CD4-positive, alpha-beta T cell treated with Interleukin-17A for 4 hours (primary cell): ENCODE data around the gene C1QC.

Source experiments
- DNase-seq: peaks from one replicate; pipeline ENCODE4 v3.0.0-alpha.2; 2020; ENCODE audit warnings: mixed read lengths

C1QC gene

DNA sequence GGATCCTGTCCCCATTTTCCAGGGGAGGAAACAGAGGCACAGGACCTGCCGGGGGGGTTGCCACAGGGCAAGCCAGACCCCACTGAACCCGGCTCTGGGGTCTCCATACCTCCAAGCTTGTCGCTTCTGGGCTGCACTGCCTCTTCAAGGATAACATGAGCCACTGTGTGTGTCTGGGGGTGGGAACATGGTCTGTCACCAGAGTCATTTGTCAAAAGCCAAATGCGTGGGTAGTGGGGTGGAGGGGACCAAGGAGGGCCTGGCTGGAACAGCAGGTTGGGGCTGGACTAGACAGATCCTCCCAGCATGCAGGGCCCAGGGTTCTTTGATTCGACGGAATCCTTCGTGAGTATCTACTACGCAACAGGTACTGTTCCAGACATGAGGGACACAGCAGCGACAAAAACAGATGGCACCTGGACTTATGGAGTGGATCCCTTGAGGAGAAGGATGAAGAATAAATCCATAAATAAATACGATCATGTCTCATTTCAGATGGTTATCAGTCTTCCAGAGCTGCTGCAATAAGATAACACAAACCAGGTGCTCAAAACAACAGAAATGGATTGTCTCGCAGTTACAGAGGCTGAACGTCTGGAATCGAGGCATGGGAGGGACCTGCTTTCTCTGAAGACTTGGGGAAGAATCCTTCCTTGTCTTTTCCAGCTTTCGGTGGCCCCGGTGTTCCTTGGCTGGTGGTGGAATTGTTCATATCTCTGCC lies 38.3 kb downstream of the C1QC start:
- no peak for DNase-seq

DNA sequence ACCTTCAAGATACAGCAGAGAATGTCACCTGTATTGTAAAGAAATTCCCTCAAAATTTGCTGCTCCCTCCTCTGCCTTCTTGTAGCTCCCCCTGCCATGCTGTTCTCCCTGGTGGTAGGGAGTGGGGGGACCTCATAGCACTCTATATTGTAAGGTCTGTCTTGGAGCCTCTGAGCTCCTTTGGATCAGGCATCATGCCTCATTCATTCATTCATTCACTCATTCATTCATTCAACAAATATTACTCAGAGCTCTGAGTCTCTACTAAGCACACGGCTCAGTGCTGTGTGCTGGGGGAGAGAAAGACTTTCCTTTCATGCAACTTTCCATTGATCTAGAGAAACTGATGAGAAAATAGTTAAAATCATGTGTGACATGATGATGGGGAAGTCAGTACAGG lies 40.1 kb downstream of the C1QC start:
- DNase-seq = no peak

DNA sequence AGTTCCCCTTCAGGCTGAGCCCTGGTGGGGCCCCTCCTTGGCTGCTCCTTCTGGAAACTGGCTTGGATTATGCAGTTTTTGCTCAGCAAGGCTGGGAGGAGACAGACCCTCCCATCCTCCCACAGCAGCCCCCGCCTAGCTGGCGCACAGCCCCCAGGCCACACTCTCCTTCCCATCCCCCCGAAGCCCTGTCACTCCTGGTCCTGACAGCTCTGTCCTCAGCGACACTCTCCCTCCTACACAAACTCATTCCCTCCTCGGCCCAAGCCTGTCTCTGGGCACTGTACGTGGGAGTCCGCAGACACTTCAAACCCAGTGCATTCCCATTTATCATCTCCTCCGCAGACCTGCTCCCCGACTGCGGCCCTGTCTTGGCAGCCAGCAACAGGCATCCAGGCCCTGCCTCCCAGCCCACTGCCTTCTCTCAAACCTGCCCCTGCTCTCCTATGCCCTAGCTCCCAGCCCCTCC lies 42.2 kb downstream of the C1QC start:
- DNase-seq = no peak

DNA sequence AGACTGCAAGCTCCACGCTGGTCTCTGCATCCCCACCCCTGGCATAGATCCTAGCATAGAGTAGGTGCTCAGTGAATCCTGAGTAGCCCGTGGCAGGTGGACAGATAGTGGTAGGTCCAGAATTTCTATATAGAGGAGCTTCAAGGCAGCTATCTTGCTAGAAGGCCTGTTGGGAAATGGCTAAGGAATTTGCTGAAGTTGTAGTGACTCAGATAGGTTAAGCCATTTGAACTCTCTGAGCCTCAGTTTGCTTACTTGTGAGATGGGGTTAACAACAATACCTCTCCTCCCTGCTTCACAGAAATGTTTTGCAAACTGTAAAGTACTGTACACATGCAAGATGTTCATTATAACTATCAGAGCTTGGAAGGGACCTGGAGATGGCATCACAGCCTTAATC lies 43.8 kb downstream of the C1QC start:
- DNase-seq = no peak

DNA sequence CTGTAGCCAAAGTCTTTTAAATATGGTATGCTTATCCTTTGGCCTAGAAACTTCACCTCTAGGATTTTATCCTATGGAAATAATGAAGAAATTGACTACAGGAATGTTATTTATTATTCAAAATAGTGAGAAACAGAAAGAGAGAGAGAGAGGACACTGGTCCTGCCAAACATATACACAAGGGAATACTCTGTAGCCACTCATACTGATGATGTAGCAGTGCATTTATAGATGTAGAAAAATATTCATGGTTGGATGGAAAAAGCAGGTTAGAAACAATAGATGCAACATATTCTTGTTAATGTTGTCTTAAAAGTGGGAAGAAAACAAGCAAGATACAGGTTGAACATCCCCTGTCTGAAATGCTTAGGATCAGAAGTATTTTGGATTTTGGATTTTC lies 45.0 kb downstream of the C1QC start:
- no peak for DNase-seq

DNA sequence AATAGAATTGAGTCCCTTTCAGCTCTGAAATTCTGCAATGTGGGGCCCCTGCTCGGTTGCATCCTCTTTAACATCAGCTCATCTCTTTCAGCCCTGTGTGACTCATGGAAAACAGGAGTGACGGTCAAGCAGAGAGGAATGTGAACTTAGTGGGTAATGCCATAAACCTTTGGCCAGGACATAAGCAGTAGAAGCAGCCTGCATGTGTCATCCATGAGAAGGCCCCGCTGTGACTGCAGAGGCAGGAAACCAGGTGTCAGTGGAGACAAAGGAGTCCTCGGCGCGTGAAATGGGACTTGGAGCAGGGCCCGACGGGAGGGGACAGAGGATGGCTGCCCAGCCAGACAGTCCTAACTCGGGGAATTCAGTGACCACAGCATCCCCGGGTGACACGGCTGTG lies 46.1 kb downstream of the C1QC start:
- DNase-seq = no peak

DNA sequence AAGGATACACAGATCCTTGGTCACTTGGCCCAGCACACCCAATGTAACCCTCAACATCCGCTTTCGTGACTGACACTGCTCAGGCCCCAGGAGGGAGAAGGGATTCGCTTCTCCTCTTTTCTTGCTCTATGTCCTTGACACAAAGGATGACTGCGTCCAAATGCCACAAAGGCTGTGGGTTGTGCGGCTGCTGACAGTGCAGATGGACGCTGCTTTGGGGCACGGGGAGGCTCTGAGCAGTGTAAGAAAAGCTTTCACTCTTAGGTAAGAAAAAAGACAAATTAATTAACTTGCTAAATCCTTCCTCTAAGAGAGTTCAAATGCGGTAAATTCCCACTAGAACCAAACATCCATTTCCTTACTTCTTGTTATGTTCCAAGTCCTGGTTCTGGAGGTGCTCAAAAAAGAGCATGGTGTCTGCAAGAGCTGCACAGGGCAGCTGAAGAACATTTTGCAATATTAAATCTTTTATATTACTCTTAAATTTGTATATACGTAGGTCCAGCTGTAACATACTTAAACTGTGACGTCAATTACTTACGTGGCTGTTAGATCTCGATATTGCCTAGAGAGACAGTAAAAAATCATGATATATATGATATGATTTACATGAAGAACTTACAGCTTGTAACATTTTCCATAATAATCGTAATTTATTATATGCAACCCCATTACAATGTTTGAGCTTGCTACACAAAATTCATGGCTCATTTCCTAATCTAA lies 47.8 kb downstream of the C1QC start:
- no peak for DNase-seq

DNA sequence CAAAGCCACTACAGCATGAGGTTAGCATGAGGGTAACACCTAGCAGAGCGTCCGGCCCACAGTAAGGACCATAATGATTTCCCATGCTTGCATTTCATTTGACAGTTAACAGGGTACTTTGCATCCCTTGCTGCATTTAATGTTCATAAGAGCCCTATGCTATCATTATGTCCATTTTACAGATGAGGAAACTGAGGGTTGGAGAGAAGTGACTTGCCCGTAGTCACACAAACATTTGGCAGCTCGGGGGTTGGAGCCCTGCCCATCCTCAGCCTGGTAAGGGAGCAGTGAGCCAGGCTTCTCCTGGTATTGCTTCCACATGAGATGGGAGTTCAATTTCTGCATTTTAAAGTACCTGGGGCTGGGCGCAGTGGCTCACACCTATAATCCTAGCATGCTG lies 50.7 kb downstream of the C1QC start:
- no peak for DNase-seq

DNA sequence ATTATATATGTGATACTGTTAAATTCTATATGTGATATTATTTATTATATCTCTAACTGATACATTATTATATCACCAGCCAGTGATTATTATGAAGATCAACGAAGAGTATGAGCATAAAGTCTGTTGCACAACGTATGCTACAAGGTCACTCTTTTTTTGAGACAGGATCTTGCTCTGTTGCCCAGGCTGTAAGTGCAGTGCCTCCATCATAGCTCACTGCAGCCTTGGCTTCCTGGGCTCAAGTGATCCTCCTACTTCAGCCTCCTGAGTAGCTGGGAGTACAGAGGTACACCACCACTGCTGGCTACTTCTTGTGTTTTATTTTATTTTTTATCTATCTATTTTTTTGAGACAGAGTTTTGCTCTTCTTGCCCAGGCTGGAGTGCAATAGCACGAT lies 53.2 kb downstream of the C1QC start:
- no peak for DNase-seq
